NOMO-1 (cell line): Measurements from ENCODE around the gene ZFPM1.
A peak's percentile ranks its signal among the peaks of the same experiment; 100 is the strongest.

Experiments
- DNase-seq, 2 experiments: peaks; one replicate each; lab custom pipeline; 2025; ENCODE audit not compliant: unreplicated experiment in 2 of 2; lab: John Stamatoyannopoulos, UW

Gene ZFPM1

DNA sequence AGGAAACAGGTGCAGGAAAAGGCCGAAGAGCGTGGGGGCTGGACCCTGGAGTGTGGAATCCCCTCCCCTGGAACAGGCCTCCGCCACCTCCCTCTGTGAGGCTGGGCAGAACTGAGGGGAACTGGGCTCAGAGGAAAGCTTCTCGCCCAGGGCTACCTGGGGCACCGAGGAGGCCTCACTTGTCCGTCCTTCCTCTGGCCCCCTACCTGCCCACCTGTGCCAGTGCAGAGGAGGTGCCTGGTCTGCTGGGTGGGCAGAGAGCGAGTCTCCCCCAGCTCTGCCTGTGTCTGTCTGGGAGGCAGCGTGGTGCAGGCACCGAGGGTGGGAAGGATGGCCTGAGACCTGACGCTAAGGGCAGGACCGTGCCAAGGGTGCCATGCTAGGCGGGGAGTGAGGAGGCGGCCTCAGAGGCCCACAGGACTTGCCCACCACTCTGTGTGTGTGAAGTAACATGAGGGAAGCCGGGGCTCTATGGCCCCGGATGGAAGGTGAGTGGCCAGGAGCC is 42.2 kb downstream of the ZFPM1 start:
- DNase-seq, result no peak

DNA sequence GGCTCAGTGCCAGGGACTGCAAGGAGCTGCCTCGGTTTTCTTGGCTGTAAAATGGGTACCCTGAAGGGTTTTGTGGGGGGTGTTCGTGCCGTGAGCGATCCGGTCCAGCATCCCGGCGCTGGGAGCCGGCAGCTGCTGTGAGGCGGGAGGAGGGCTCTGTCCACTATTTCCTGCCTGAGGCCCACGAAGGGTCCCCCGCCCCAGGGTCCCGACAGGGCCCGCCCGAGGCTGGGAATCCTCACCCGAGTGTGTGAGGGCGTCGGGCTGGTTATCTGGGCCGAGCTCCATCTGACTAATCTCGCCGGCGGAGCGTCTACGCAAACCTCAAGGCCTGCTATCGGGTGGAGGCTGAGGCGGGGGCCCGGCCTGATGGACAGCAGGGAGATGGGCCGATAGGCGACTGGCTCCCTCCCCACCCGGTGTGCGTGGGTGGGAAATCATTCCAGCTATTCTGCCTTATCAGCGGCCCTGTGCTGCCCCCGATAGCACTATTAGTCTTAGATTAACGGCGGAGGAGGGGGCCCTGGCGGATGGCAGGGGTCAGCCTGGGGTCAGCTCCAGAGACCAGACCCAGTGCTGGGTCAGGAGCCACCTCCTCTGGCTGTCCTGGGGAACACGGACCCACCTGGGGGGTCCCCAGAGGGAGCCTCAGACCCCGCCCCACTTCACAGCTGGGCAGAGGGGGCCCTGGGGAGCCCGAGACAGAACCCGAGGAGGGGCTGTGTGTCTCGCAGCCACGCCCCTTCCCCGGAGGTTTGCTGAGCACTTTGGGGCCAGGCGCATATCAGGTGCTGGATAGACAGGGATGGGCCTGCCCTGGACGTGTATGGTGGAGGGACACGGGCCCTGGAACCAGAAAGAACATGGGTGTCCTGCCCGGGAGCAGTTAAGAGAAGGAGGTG is 44.7 kb downstream of the ZFPM1 start:
- no peak for DNase-seq

DNA sequence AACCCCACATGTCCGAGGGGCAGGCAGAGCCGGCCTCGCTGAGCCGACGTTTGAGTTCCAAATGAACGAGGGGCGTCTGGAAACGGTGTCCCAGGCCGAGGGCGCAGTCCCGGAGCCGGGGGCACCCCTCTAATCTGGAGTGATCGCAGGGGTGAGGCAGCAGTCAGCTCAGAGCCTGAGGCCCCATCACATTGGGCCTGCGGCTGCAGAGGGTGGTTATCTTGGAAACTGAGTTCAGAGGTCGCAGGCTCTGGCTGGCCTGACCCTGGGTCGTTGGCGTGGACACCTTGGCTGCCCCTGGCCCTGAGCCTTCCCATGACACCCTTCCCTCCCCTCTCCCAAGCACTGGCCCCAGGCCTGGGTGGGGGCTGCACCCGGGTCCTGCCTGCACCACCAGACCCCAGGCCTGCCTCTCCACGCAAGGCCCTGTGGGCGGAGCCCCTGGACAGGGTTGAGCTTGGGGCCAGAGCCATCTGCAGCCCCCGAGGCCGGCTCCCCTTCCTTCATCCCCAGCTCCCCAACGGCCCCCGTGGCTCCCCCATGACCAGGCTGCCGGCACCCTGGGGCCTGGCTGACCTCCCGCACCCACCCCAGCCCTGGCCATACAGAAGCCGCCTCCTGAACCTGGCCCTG is 45.6 kb downstream of the ZFPM1 start:
- DNase-seq, result no peak

DNA sequence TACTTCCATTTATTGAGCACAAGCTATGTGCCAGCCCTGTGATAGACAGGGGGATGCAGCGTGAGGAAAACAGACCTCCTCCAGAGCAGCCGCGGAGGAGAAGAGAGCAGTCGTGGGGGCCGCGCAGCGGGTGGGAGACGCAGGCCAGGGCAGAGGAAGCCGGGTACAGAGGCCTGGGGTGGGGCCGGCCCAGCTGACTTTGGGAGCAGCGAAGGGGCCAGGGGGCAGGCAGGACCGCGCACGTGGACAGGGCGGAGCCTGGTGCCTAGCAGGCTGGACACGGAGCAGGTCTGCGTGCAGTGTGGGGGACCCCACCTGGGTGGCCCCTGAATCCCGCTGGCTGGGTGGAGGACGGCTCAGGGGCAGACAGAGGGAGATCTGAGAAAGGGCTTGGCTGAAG is 46.2 kb downstream of the ZFPM1 start:
- no peak for DNase-seq

DNA sequence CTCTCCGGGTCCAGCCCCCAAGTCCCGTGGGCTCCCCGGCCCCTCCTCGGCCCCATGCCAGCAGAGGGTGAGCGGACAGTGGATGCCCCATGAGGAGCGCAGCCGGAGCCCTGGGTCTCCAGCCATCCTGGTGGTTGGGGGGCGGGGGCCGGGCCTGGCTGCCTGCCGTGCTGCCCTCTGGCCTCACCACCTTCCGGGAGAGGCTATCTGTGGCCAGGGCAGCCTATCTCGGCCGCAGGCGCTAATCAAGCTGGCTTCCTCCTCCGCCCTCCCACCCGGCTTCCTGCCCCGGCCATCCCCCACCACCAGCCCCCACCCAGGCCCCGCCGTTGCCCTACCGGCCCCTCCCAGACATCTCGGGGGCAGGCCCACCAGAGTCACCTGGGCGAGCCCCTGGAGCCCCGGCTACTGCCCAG is 46.8 kb downstream of the ZFPM1 start:
- no peak for DNase-seq

DNA sequence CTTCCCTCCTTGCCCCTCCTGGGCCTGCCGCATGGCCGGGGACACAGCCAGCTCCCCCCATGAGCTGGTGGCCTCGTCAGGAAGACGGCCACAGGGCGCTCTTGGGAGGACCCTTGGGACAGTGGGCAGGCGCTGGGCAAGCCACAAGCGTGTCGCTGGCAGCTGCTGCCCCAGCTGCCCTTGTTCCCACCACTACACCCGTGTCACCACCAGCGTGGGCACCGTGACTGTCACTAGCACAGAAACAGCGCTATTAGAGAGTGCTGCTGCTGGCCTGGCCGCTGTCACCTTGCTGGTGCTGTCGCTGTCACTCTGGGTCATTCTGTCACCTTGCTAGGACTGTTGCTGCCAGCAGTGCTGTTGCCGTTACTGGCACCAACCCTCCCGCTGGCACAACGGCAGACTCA is 47.2 kb downstream of the ZFPM1 start:
- no peak for DNase-seq

DNA sequence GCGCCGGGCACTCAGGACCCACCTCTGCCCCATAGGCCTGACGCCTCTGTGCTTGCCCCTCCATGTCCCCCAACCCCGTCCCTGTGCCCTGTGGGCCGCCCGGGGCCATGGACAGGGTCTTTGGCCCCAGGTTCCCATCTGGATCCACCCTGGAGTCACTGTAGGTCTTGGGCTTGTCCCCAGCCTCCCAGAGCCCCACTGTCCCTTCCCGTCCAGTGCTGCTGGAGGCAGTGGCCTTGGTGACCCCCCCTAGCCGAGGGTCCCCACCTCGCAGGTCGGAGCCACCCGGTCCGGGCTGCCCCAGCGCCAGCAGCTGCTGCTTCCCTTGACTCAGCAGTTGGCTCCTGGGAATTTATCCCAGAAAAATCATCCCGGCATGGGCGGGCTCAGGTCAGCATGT is 49.3 kb downstream of the ZFPM1 start:
- DNase-seq, result no peak

DNA sequence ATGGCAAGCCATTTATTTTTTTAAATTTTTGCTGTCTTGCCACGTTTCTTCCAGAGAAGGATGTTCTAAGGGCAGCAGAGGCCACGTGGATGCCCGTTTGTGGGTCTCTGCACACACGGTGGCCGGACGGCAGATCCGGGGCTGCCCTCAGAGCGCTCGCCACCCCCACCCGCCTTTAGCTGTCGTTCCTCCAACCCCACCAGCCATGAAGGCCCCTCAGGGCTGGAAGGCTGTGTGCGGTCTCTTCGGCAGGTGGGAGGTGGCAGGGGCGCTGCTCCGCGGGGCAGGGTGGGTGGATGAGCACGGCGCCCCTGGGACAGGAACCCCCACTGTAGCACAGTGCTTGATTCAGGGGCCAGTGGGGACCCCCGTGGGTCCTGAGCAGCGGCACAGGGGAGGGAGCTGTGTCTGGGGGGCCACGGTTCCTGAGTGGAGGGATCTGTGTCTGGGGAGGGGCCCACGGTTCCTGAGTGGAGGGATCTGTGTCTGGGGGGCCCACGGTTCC is 49.7 kb downstream of the ZFPM1 start:
- no peak for DNase-seq

DNA sequence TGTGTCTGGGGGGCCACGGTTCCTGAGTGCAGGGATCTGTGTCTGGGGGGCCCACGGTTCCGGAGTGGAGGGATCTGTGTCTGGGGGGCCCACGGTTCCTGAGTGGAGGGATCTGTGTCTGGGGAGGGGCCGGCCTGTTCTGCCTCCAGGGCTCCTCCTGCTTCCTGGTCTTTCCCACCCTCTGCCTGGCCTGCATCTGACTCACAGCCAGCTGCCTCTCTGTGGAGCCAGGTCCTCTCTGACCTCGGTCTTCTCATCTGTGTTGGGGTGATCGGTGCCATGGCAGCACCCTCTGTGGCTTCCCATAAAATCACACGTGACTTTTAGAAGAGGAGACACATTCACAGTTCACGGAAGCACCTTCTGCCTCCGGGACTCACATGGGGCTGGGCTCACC is 50.3 kb downstream of the ZFPM1 start:
- no peak for DNase-seq

DNA sequence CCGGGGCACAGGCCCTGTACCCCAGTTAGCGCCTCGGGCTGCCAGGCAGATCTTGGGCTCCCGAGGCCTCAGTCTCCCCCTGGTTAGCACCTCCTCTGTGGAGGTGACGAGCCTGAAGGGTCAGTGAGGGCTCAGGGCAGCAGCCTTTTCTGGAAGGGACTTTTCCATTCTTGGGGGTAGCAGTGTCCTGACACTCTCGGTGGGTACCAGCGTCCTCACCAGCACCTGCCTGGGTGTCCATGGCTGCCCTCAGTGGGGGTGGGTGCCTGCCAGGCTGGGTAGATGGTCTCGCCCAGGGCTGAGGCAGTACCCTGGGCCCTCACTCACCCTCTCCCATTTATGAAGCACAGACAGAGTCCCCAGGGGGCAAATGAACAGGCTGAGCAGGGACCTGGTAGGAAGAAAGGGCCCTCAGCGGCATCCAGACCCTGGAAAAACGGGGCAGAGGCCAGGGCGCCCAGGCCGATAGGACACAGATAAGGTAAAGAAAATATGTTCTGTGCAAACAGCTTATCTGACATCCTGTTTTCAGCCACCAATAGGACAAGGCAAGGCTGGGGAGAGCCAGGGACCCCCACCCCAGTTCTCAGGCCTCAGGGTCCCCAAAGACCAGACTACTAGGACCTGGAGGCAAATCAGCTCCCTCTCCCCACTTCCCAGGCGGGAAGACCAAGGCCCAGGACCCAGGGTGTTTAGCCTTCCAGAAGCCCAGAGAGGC is 50.9 kb downstream of the ZFPM1 start:
- DNase-seq, result no peak

DNA sequence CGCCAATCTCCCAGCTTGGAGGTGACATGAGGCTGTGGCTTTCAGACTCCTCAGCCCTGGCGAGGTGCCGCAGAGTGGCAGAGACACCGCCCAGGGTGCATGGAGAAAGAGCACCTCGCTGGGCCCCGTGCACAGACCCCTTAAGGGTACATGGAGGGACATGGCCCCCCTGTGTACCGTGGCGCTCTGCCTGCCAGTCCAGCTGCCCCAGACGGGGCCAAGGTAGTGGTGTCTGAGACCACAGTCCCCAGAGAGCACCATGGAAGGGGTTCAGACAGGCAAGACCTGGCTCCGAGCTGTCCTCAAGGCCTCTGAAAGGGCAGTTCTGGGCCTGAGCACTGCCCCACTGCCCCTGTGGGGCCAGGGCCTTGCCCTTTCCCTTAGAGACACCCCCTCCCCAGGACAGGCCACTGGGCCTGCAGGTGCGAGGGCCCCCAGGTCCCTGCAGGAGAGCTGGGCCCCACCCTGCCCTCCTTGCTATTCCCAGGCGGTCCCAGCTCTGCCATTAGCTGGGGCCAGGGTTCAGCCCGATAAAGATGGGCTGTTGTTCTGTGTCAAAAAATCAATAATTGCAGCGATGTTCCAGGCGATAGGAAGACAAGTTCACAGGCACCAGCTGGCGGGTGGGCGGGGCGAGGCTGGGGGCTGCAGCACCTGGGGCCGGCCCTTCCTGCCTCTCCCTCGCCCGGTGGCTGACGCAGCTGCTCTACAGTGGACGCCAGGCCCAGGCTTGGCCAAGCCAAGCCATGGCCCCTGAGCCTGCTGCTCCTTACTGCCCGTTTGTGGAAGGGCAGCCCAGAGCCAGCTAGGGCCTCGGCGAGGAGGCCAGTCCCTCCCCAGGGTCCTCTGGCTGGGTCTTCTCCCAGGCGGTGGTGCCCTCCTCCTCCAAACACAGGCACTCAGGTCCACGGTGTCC is 51.7 kb downstream of the ZFPM1 start:
- no peak for DNase-seq

DNA sequence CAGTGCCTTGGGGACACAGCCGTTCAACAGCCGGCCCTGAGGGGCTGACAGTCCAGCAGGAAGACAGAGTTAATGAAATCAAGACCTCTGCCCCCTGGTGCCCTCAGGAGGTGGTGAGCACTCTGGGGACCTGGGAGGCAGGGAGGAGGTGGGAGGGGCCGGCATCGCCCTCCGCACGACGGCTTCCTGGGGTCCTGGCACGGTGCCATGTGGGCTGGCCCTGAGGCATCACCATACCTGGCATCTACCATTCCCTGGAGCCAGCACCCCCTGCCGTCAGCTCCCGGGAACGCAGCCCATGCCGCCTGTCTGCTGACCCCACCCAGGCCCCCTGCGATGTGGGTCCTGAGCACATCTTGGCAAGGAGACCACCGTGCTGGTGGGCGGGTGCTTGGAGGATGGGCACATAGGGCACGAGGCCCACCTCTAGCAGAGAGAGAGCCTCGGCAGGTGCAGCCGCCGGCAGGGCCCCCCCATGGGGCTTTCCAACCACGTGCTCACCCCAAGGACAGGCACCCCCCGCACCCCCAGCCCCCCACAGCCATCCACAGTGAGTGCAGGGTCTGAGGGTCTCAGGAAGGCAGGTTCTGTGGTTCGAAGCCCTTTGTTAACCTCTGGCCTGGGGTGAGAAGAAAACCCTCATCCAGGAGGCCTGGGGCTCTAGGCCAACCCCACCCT is 52.5 kb downstream of the ZFPM1 start:
- DNase-seq, result peak in 1 of 2 experiments; percentile 1

DNA sequence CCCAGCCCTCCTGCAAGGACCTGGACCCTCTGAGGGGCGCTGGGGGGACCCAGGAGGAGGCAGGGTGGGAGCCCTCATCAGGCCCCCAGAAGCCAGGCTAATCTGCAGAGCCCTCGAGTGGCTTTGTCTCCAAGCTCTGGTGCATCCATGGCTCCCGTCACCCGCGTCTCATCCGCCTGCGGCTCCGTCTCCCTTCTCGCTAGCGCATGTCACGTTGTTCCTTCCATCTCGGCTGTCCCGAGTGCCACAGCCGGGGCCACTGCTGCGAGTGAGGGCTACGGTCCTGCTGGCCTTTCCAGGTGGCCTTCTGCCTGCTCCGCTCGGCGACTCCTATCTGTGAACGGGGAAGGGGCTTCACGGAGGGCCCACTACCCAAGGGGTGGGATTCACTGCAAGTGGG is 53.6 kb downstream of the ZFPM1 start:
- no peak for DNase-seq

DNA sequence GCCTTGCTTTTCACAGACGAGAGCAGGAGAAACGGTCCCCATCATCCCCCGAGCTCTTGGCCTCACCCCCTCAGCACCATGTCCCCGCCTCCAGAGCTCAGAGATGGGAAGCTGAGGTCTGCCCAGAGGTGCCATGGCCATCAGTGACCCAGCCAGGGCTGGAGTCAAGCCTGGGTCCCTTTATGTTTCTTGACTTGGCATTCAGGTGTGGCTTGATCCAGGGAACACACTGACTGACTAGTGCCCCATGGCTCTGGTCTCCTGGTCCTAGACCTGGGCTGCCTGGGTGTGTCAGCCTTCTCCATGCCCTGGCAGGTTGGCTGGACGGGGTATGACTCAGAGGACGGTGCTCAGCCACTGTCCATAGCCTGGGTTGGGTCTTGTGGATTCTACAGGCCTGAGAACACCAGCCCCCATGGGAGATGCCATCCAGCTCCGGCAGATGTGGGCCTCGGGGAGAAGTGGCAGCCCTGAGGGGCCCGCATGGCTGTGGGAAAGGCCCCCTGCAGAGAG is 54.2 kb downstream of the ZFPM1 start:
- no peak for DNase-seq

DNA sequence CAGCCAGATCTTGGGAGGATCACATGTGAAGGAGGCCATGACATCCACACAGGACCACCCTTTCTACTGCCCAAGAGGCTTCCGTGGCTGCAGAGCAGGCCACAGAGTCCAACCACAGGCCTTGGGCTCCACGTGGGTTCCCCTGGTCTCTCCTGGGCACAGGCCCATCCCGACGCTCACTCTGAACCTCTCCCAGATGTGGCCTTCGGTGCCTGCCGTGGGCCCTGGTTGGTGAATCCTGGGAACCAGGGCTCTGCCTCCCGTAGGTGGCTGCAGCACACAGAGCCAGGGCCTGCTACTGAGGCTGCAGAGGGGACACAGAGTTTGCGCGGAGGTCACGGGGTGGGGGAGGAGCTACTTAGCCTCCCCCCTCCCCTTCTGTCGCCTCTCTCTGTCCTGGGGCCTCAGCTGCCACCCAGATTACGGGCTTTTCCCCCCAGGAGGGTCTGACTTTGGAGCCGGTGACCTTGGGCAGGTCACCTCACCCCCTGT is 55.3 kb downstream of the ZFPM1 start:
- no peak for DNase-seq

DNA sequence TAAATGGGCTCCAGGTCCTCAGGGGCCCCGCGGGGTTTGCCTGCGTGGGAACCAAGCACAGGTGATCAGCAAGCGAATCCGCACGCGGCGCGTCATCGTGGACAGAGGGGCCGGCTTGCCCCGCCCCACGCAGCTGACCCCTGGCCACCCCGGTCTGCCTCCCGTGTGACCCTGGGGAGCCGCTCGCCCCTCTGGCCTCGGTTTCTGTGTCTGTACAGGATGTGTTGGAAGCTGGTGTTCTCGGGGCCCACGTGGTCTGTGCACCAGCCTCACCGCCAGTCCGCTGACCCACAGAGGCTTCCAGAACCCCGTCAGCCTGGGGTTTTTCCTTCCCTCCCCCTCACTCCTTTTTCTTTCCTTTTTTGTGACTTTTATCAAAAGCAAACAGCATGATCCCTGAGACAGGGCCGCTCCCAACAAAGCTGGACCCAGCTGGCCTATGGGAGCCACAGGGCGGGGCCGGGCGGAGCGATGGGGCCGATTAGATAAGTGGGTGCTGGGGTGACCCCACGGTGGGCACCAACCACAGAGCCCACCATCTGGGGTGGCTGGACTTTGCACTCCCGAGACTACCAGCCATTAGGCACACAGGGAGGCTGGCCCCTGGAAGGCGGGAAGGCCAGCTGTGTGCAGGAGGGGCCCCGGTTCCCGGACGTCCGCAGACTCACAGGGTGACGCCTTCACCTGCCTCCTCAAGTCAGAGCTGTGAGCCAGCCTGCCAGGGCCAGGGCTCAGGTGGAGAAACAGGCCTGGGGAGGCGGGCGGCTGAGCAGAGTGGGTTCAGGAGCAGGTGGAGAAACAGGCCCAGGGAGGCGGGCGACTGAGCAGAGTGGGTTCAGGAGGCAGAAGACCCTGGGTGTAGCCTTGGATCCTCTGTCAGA is 56.0 kb downstream of the ZFPM1 start:
- DNase-seq, result no peak

DNA sequence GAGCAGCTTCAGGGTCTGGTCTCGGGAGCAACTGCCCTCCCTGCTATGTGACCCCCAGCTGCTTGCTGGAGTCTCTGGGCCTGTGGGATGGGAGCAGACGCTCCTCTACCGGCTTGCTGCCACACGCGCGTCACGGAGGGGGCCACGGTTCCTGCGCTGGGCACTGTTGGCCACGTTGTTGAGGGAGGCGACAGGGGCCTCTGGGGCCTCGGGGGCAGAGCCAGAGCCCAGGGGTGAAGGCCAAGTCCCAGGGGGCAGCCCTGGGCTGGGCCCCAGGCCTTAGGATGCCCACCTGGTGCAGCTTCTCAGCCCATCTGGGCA is 56.6 kb downstream of the ZFPM1 start:
- DNase-seq, result no peak
